T-cell (primary cell): ENCODE results near the gene GAK. TPM values are rescaled to one million over a fixed set of nuclear protein-coding genes. Genes with fewer than 3 reads are reported as not detected.

Source experiments
- ATAC-seq, 4 experiments: fragments of 200-7000 bp in 3 of 4; fragments of 150-1000 bp in 1 of 4; cut with Tn5 transposase; replicated peaks in 1 of 4; 1 replicate in 3 of 4; 2 replicates in 1 of 4; pipeline ENCODE4 v1.10.0; 2021; ENCODE audit warnings: moderate library complexity in 3 of 4, mild to moderate bottlenecking in 2 of 4, moderate number of reproducible peaks in 1 of 4
- CTCF ChIA-PET, 2 donors: fragments of 300-600 bp; sonication (Branson Sonifier 250); formaldehyde crosslinking; loops; one replicate each; lab custom pipeline; 2022; ENCODE audit warnings: antibody characterized with exemption in 2 of 2; lab: Charles Lee
- POLR2A ChIA-PET, 2 donors: fragments of 300-600 bp; sonication (Branson Sonifier 250); formaldehyde crosslinking; loops; one replicate each; lab custom pipeline; 2022; ENCODE audit warnings: antibody characterized with exemption in 2 of 2; lab: Charles Lee
- DNase-seq, 35 experiments: peaks; one replicate each; pipeline versions ENCODE4 v3.0.0 to v3.0.0-alpha.2; 2013 to 2023
- H3K27ac ChIP-seq: one replicate; pipeline ENCODE4 v1.5.1; 2013; ENCODE audit warnings: low read length
- H3K27me3 ChIP-seq, 2 experiments: replicated peaks in 1 of 2; 1 replicate in 1 of 2; 2 replicates in 1 of 2; pipeline versions ENCODE4 v1.6.1 to v1.7.0; 2013; ENCODE audit warnings: low read length in 1 of 2, mixed read lengths in 1 of 2; ENCODE audit not compliant: control insufficient read depth in 2 of 2, insufficient read depth in 2 of 2; ENCODE audit errors: extremely low read depth in 1 of 2
- H3K36me3 ChIP-seq, 2 donors: 1 replicate in 1 of 2; 2 replicates in 1 of 2; pipeline versions ENCODE4 v1.6.1 to v1.7.0; 2013; ENCODE audit warnings: low read length in 1 of 2; ENCODE audit not compliant: control insufficient read depth in 2 of 2, insufficient read depth in 1 of 2; ENCODE audit errors: extremely low read depth in 1 of 2
- H3K4me1 ChIP-seq, 2 experiments: 1 replicate in 1 of 2; 2 replicates in 1 of 2; pipeline versions ENCODE4 v1.6.1 to v1.7.0; 2013; ENCODE audit warnings: low read length in 2 of 2, mixed read lengths in 1 of 2; ENCODE audit not compliant: insufficient read depth in 2 of 2, control insufficient read depth in 1 of 2; ENCODE audit errors: extremely low read depth in 1 of 2
- H3K4me3 ChIP-seq, 2 donors: 1 replicate in 1 of 2; 2 replicates in 1 of 2; pipeline versions ENCODE4 v1.5.1 to v1.7.0; 2013; ENCODE audit warnings: mild to moderate bottlenecking in 2 of 2, low read length in 1 of 2, moderate library complexity in 1 of 2; ENCODE audit not compliant: control insufficient read depth in 1 of 2; ENCODE audit errors: extremely low read depth in 1 of 2
- H3K9me3 ChIP-seq: 2 replicates; pipeline ENCODE4 v1.7.0; 2013
- H3K27ac Mint-ChIP-seq, 2 donors: one replicate each; pipeline ENCODE4 v1.8.0; 2020 to 2021; ENCODE audit warnings: mild to moderate bottlenecking in 2 of 2, mixed read lengths in 2 of 2
- H3K27me3 Mint-ChIP-seq, 2 donors: one replicate each; pipeline ENCODE4 v1.8.0; 2021 to 2022; ENCODE audit warnings: mixed read lengths in 2 of 2
- H3K36me3 Mint-ChIP-seq: one replicate; pipeline ENCODE4 v1.8.0; 2021; ENCODE audit warnings: mixed read lengths
- H3K4me1 Mint-ChIP-seq, 3 donors: one replicate each; pipeline ENCODE4 v1.8.0; 2020 to 2022; ENCODE audit warnings: mixed read lengths in 3 of 3, mild to moderate bottlenecking in 1 of 3
- H3K4me3 Mint-ChIP-seq, 3 donors: one replicate each; pipeline ENCODE4 v1.8.0; 2020 to 2022; ENCODE audit warnings: mild to moderate bottlenecking in 3 of 3, mixed read lengths in 3 of 3, moderate library complexity in 3 of 3
- H3K9me3 Mint-ChIP-seq, 3 donors: one replicate each; pipeline ENCODE4 v1.8.0; 2020 to 2022; ENCODE audit warnings: mixed read lengths in 3 of 3
- WGBS: methylation state at CpG from one replicate; pipeline ENCODE4 v1.1.5; 2013; ENCODE audit warnings: missing lambda C conversion rate; ENCODE audit not compliant: insufficient coverage; 5-methylcytosine and 5-hydroxymethylcytosine counted together
- total RNA-seq, 35 experiments: library from RNA in 6 of 35; stranded (reverse) in 6 of 35; fragments of 120-200 nt in 1 of 35; gene quantifications; one replicate each; pipeline versions ENCODE4 v1.2.1 to v1.2.4 and lab custom pipeline; 2013 to 2026

The GAK gene
- total RNA-seq, 5 donors from 2014 or later (not counting 1 experiment from before 2014, with no cell fraction given) = 182 to 225 (median 218) TPM

- Mint-ChIP-seq H3K4me1 (peaks cover 4 to 13% (median 12%) of the 10 kb centered on the region in 3 donors), H3K27me3 (peaks cover 21 to 27% of the 10 kb centered on the region in 2 donors), H3K27ac (no peak overlapping the region), H3K9me3 (no peaks in the 10 kb centered on the region), H3K36me3 (peaks cover 3% of the 10 kb centered on the region), H3K4me3 (no peak overlapping the region)
- Histone ChIP-seq H3K9me3 (no peaks in the 10 kb centered on the region), H3K27me3 (peaks cover 3 to 70% of the 10 kb centered on the region in 2 experiments), H3K36me3 (no peaks in the 10 kb centered on the region), H3K4me3 (no peak overlapping the region), H3K27ac (no peak overlapping the region), H3K4me1 (peaks cover 0 to 23% of the 10 kb centered on the region in 2 experiments)
- ATAC-seq (no peak), DNase-seq (peak in 1 of 35 experiments; percentile 9)
- WGBS = 73% methylated on average over 3 of the region's 3 CpGs
- CTCF ChIA-PET = no interaction called here
- POLR2A ChIA-PET = no interaction called here
Observed at GRCh38 chr4:831483-831805, 100.7 kb downstream of the GAK start.

GRCh38 chr4:830601-831482 lies 101.3 kb downstream of the GAK start:
- Mint-ChIP-seq H3K27me3 (peaks cover 21 to 27% of the 10 kb centered on the region in 2 donors), H3K27ac (no peak overlapping the region), H3K4me3 (no peak overlapping the region), H3K9me3 (no peaks in the 10 kb centered on the region), H3K4me1 (peaks cover 4 to 13% (median 12%) of the 10 kb centered on the region in 3 donors), H3K36me3 (peaks cover 3% of the 10 kb centered on the region)
- H3K36me3 ChIP-seq = no peaks in the 10 kb centered on the region
- H3K4me3 ChIP-seq = no peak overlapping the region
- 90% methylated on average over 14 of the region's 23 CpGs for WGBS
- DNase-seq = peak in 2 of 35 experiments; percentile 3 to 13
- ChIA-PET CTCF (no interaction called here), POLR2A (no interaction called here)
- peaks cover 0 to 23% of the 10 kb centered on the region in 2 experiments for H3K4me1 ChIP-seq
- no peak for ATAC-seq
- H3K27me3 ChIP-seq = peaks cover 3 to 70% of the 10 kb centered on the region in 2 experiments
- H3K9me3 ChIP-seq = no peaks in the 10 kb centered on the region
- H3K27ac ChIP-seq = no peak overlapping the region

GRCh38 chr4:829761-830600 lies 102.1 kb downstream of the GAK start:
- ChIA-PET CTCF (no interaction called here), POLR2A (no interaction called here)
- H3K27ac Mint-ChIP-seq = no peak overlapping the region
- Histone ChIP-seq H3K36me3 (no peaks in the 10 kb centered on the region), H3K27ac (no peak overlapping the region), H3K9me3 (no peaks in the 10 kb centered on the region), H3K27me3 (peaks cover 3 to 74% of the 10 kb centered on the region in 2 experiments), H3K4me3 (no peak overlapping the region), H3K4me1 (peaks cover 0 to 27% of the 10 kb centered on the region in 2 experiments)
- DNase-seq (peak in 2 of 35 experiments; percentile 2 to 22), ATAC-seq (no peak)
- no peak overlapping the region for H3K4me3 Mint-ChIP-seq
- peaks cover 4 to 13% (median 12%) of the 10 kb centered on the region in 3 donors for H3K4me1 Mint-ChIP-seq
- 81% methylated on average over 16 of the region's 26 CpGs for WGBS
- no peaks in the 10 kb centered on the region for H3K9me3 Mint-ChIP-seq
- H3K36me3 Mint-ChIP-seq = peaks cover 3% of the 10 kb centered on the region
- peaks cover 21 to 27% of the 10 kb centered on the region in 2 donors for H3K27me3 Mint-ChIP-seq

GRCh38 chr4:829291-829690 lies 102.8 kb downstream of the GAK start:
- WGBS = 88% methylated on average over 2 of the region's 6 CpGs
- no peaks in the 10 kb centered on the region for H3K9me3 ChIP-seq
- DNase-seq = peak in 1 of 35 experiments; percentile 17

GRCh38 chr4:828641-829271 lies 103.4 kb downstream of the GAK start:
- no peak overlapping the region for H3K27ac Mint-ChIP-seq
- H3K9me3 ChIP-seq = no peaks in the 10 kb centered on the region
- DNase-seq (peak in 1 of 35 experiments; percentile 17), ATAC-seq (no peak)
- H3K4me1 ChIP-seq = peaks cover 0 to 30% of the 10 kb centered on the region in 2 experiments
- H3K36me3 Mint-ChIP-seq = peaks cover 3% of the 10 kb centered on the region
- no peak overlapping the region for H3K4me3 Mint-ChIP-seq
- WGBS = 70% methylated on average over 16 of the region's 16 CpGs
- H3K4me3 ChIP-seq = no peak overlapping the region
- POLR2A ChIA-PET = no interaction called here
- peaks cover 4 to 14% (median 12%) of the 10 kb centered on the region in 3 donors for H3K4me1 Mint-ChIP-seq
- no peaks in the 10 kb centered on the region for H3K9me3 Mint-ChIP-seq
- peaks cover 3 to 80% of the 10 kb centered on the region in 2 experiments for H3K27me3 ChIP-seq
- CTCF ChIA-PET = interaction anchor here in 1 of 2 donors (0.6 kb wide), 1 partner anchor 43 kb away, joined by 4 read pairs; no protein-coding TSS in a partner anchor
- H3K36me3 ChIP-seq = no peaks in the 10 kb centered on the region
- H3K27ac ChIP-seq = no peak overlapping the region
- peaks cover 21 to 34% of the 10 kb centered on the region in 2 donors for H3K27me3 Mint-ChIP-seq

More at GRCh38 chr4:829291-829690, 102.8 kb downstream of the GAK start:
- H3K36me3 Mint-ChIP-seq = peaks cover 3% of the 10 kb centered on the region
- ChIA-PET CTCF (interaction anchor here in 1 of 2 donors (0.6 kb wide), 1 partner anchor 43 kb away, joined by 4 read pairs; no protein-coding TSS in a partner anchor), POLR2A (no interaction called here)
- peaks cover 3 to 77% of the 10 kb centered on the region in 2 experiments for H3K27me3 ChIP-seq
- H3K4me1 ChIP-seq = peaks cover 0 to 34% of the 10 kb centered on the region in 2 experiments
- peaks cover 4 to 14% (median 12%) of the 10 kb centered on the region in 3 donors for H3K4me1 Mint-ChIP-seq
- no peak overlapping the region for H3K27ac ChIP-seq
- H3K9me3 Mint-ChIP-seq = no peaks in the 10 kb centered on the region
- no peak overlapping the region for H3K4me3 Mint-ChIP-seq
- no peak overlapping the region for H3K4me3 ChIP-seq
- H3K36me3 ChIP-seq = no peaks in the 10 kb centered on the region
- H3K27me3 Mint-ChIP-seq = peaks cover 21 to 34% of the 10 kb centered on the region in 2 donors
- no peak for ATAC-seq
- H3K27ac Mint-ChIP-seq = no peak overlapping the region
